ENCODE results near the gene PCDHB16. TPM values are rescaled to one million over a fixed set of nuclear protein-coding genes. Genes with fewer than 3 reads are reported as not detected.
"Not testable (repeated sequence)": the region's sequence is repeated elsewhere in the genome, so short reads cannot be mapped to it uniquely, and the experiment has no call there.

PCDHB16 gene
- total and polyA plus RNA-seq, 9 donors = 3.1 to 11.1 (median 6.6) TPM

- H3K27me3 ChIP-seq = no peaks in the 10 kb centered on the region
- 47 to 64% (median 56%) methylated on average over 1 of the region's 1 CpG for WGBS, 3 donors
- TF ChIP-seq EP300 (IDR thresholded peaks at IDR 0.05) (no peak), POLR2A (IDR thresholded peaks at IDR 0.05) (no peak), CTCF (IDR thresholded peaks at IDR 0.05) (no peak)
- H3K36me3 ChIP-seq = no peaks in the 10 kb centered on the region
- peaks cover 0 to 15% of the 10 kb centered on the region in 2 donors for H3K9me3 ChIP-seq
- intact Hi-C loops (cut with DNase I) = loop anchor here in 1 of 4 donors (10.0 kb wide), 1 partner anchor 389 kb away; no protein-coding TSS in a partner anchor
- H3K4me1 ChIP-seq (ENCODE audit: insufficient read depth) = no peaks in the 10 kb centered on the region
- H3K4me3 ChIP-seq = no peak overlapping the region
- DNase-seq = no peak
- H3K27ac ChIP-seq = no peak overlapping the region
Observed at GRCh38 chr5:141175933-141176332, 6.3 kb upstream of the PCDHB16 start.

- H3K4me3 ChIP-seq; H3K27me3 ChIP-seq; DNase-seq; H3K36me3 ChIP-seq; H3K27ac ChIP-seq; H3K4me1 ChIP-seq (ENCODE audit: insufficient read depth): not testable (repeated sequence)
- peaks cover 0 to 15% of the 10 kb centered on the region in 2 donors for H3K9me3 ChIP-seq
- WGBS, 3 donors = 25 to 33% (median 30%) methylated on average over 14 to 15 of the region's 18 CpGs
- intact Hi-C loops (cut with DNase I) = loop anchor here in 1 of 4 donors (10.0 kb wide), 1 partner anchor 387 kb away; no protein-coding TSS in a partner anchor
Observed at GRCh38 chr5:141177577-141178191, 4.5 kb upstream of the PCDHB16 start, which contains the start of gene PCDHB8. Gene PCDHB8, plus strand, starts transcription at chr5:141177790. Its CDS starts 245 bp downstream, at chr5:141178035.

- H3K36me3 ChIP-seq; H3K27me3 ChIP-seq; H3K4me3 ChIP-seq; H3K4me1 ChIP-seq (ENCODE audit: insufficient read depth); H3K27ac ChIP-seq; DNase-seq: not testable (repeated sequence)
- WGBS, 3 donors = 27 to 43% (median 39%) methylated on average over 30 to 37 of the region's 39 CpGs
- intact Hi-C loops (cut with DNase I) = loop anchor here in 1 of 4 donors (10.0 kb wide), 1 partner anchor 385 kb away; no protein-coding TSS in a partner anchor
- H3K9me3 ChIP-seq = peaks cover 0 to 10% of the 10 kb centered on the region in 2 donors
Observed at GRCh38 chr5:141179371-141179770, 2.8 kb upstream of the PCDHB16 start.

- intact Hi-C loops (cut with DNase I) = loop anchor here in 1 of 4 donors (10.0 kb wide), 1 partner anchor 385 kb away; no protein-coding TSS in a partner anchor
- 21 to 36% (median 30%) methylated on average over 27 to 32 of the region's 32 CpGs for WGBS, 3 donors
- H3K27me3 ChIP-seq; H3K4me1 ChIP-seq (ENCODE audit: insufficient read depth); H3K36me3 ChIP-seq; DNase-seq; H3K27ac ChIP-seq; H3K4me3 ChIP-seq: not testable (repeated sequence)
- peaks cover 0 to 14% of the 10 kb centered on the region in 2 donors for H3K9me3 ChIP-seq
Observed at GRCh38 chr5:141179876-141180275, 2.3 kb upstream of the PCDHB16 start.

- 35 to 46% (median 43%) methylated on average over 1 of the region's 1 CpG for WGBS, 3 donors
- H3K36me3 ChIP-seq = no peaks in the 10 kb centered on the region
- H3K27me3 ChIP-seq = no peaks in the 10 kb centered on the region
- no peaks in the 10 kb centered on the region for H3K4me1 ChIP-seq (ENCODE audit: insufficient read depth)
- intact Hi-C loops (cut with DNase I) = no loop called here
- H3K27ac ChIP-seq = no peak overlapping the region
- H3K9me3 ChIP-seq = peaks cover 0 to 14% of the 10 kb centered on the region in 2 donors
- H3K4me3 ChIP-seq = no peak overlapping the region
- TF ChIP-seq CTCF (IDR thresholded peaks at IDR 0.05) (no peak), POLR2A (IDR thresholded peaks at IDR 0.05) (no peak), EP300 (IDR thresholded peaks at IDR 0.05) (no peak)
- no peak for DNase-seq
Observed at GRCh38 chr5:141180313-141180712, 1.9 kb upstream of the PCDHB16 start.

- H3K4me3 ChIP-seq; H3K4me1 ChIP-seq (ENCODE audit: insufficient read depth); intact Hi-C loops (cut with DNase I); H3K27ac ChIP-seq; H3K36me3 ChIP-seq; DNase-seq; H3K27me3 ChIP-seq: not testable (repeated sequence)
- peaks cover 0 to 24% of the 10 kb centered on the region in 2 donors for H3K9me3 ChIP-seq
- WGBS, 3 donors = 26 to 37% (median 30%) methylated on average over 18 to 47 of the region's 69 CpGs
Observed at GRCh38 chr5:141184117-141184855, 2.1 kb downstream of the PCDHB16 start.
